CD14-positive monocyte (primary cell): Measurements from ENCODE around the gene GABRA6. TPM values are rescaled to one million over a fixed set of nuclear protein-coding genes. Genes with fewer than 3 reads are reported as not detected.

Experiments
- DNase-seq, 3 donors: peaks; one replicate each; pipeline ENCODE4 v3.0.0-alpha.2; 2011 to 2022
- H2AFZ ChIP-seq: 2 replicates; pipeline ENCODE4 v1.6.0; 2012; ENCODE audit warnings: mild to moderate bottlenecking, low read depth, low read length, inconsistent platforms; ENCODE audit not compliant: insufficient read depth, poor library complexity, severe bottlenecking
- H3K27ac ChIP-seq, 2 donors: 1 replicate in 1 of 2; 2 replicates in 1 of 2; pipeline ENCODE4 v1.5.1; 2012 to 2013; ENCODE audit warnings: low read length in 2 of 2, control low read depth in 1 of 2, inconsistent platforms in 1 of 2, low read depth in 1 of 2, mild to moderate bottlenecking in 1 of 2
- H3K27me3 ChIP-seq, 2 donors: one replicate each; pipeline versions ENCODE4 v1.6.0 to v1.6.1; 2011 to 2013; ENCODE audit warnings: low read length in 2 of 2; ENCODE audit not compliant: control insufficient read depth in 2 of 2, insufficient read depth in 2 of 2
- H3K36me3 ChIP-seq, 2 donors: replicated peaks in 1 of 2; 1 replicate in 1 of 2; 2 replicates in 1 of 2; pipeline versions ENCODE4 v1.5.1 to v1.6.1; 2012 to 2013; ENCODE audit warnings: low read length in 2 of 2, control low read depth in 1 of 2, inconsistent platforms in 1 of 2, mild to moderate bottlenecking in 1 of 2; ENCODE audit not compliant: insufficient read depth in 2 of 2, control insufficient read depth in 1 of 2
- H3K4me1 ChIP-seq, 2 donors: 1 replicate in 1 of 2; 2 replicates in 1 of 2; pipeline versions ENCODE4 v1.5.1 to v1.6.1; 2012 to 2013; ENCODE audit warnings: low read length in 2 of 2, control low read depth in 1 of 2, inconsistent platforms in 1 of 2, mild to moderate bottlenecking in 1 of 2, moderate library complexity in 1 of 2; ENCODE audit not compliant: insufficient read depth in 2 of 2, control insufficient read depth in 1 of 2
- H3K4me2 ChIP-seq: replicated peaks from 2 replicates; pipeline ENCODE3; 2012; ENCODE audit warnings: low read length, moderate library complexity, mild to moderate bottlenecking; ENCODE audit not compliant: poor library complexity, severe bottlenecking; ENCODE audit errors: extremely low read depth
- H3K4me3 ChIP-seq, 3 experiments: fragments of 200-600 bp in 1 of 3; sonication (generic) in 1 of 3; replicated peaks in 1 of 3; 1 replicate in 2 of 3; 2 replicates in 1 of 3; pipeline ENCODE4 v1.5.1; 2011 to 2013; ENCODE audit warnings: low read length in 3 of 3, mild to moderate bottlenecking in 3 of 3, control low read depth in 2 of 3, low read depth in 2 of 3, inconsistent platforms in 1 of 3, moderate library complexity in 1 of 3
- H3K79me2 ChIP-seq: 2 replicates; pipeline ENCODE4 v1.6.0; 2012; ENCODE audit warnings: mild to moderate bottlenecking, control low read depth, inconsistent platforms, low read length, moderate library complexity; ENCODE audit not compliant: insufficient read depth
- H3K9ac ChIP-seq: 2 replicates; pipeline ENCODE4 v1.6.0; 2017; ENCODE audit warnings: low read length, mild to moderate bottlenecking; ENCODE audit not compliant: insufficient read depth, poor library complexity, severe bottlenecking
- H3K9me3 ChIP-seq, 2 donors: replicated peaks in 1 of 2; 1 replicate in 1 of 2; 2 replicates in 1 of 2; pipeline versions ENCODE4 v1.5.1 to v1.6.1; 2012 to 2013; ENCODE audit warnings: low read length in 2 of 2, control low read depth in 1 of 2; ENCODE audit not compliant: control insufficient read depth in 1 of 2, insufficient read depth in 1 of 2
- H4K20me1 ChIP-seq: 2 replicates; pipeline ENCODE4 v1.6.0; 2012; ENCODE audit warnings: mild to moderate bottlenecking, low read length, control low read depth, moderate library complexity; ENCODE audit not compliant: insufficient read depth
- H3K27ac Mint-ChIP-seq, 7 donors: one replicate each; pipeline ENCODE4 v1.8.0; 2020; ENCODE audit warnings: mild to moderate bottlenecking in 7 of 7, mixed read lengths in 7 of 7, moderate library complexity in 6 of 7, inconsistent platforms in 2 of 7
- H3K27me3 Mint-ChIP-seq, 3 donors: one replicate each; pipeline ENCODE4 v1.8.0; 2021 to 2022; ENCODE audit warnings: low read depth in 3 of 3, mild to moderate bottlenecking in 3 of 3, mixed read lengths in 3 of 3, moderate library complexity in 3 of 3, inconsistent platforms in 1 of 3
- H3K36me3 Mint-ChIP-seq, 2 donors: one replicate each; pipeline ENCODE4 v1.8.0; 2020; ENCODE audit warnings: mixed read lengths in 2 of 2, inconsistent platforms in 1 of 2, mild to moderate bottlenecking in 1 of 2
- H3K4me1 Mint-ChIP-seq: one replicate; pipeline ENCODE4 v1.8.0; 2020; ENCODE audit warnings: mild to moderate bottlenecking, mixed read lengths
- H3K4me3 Mint-ChIP-seq, 2 donors: one replicate each; pipeline ENCODE4 v1.8.0; 2020; ENCODE audit warnings: mild to moderate bottlenecking in 2 of 2, mixed read lengths in 2 of 2, moderate library complexity in 1 of 2
- H3K9me3 Mint-ChIP-seq, 7 donors: one replicate each; pipeline ENCODE4 v1.8.0; 2020 to 2022; ENCODE audit warnings: mixed read lengths in 7 of 7, mild to moderate bottlenecking in 6 of 7, moderate library complexity in 6 of 7, inconsistent platforms in 2 of 7
- WGBS: methylation state at CpG from one replicate; pipeline ENCODE4 v1.1.5; 2013; ENCODE audit warnings: missing lambda C conversion rate; ENCODE audit not compliant: insufficient coverage; 5-methylcytosine and 5-hydroxymethylcytosine counted together
- intact Hi-C, 2 donors: fragments of 100-400 bp; cut with micrococcal nuclease; formaldehyde crosslinking; loops; one replicate each; pipeline versions ENCODE4 v1.15.0 to v1.15.1; 2023
- polyA plus RNA-seq, 3 donors: library from polyadenylated mRNA; depleted of rRNA in 1 of 3; unstranded in 2 of 3; stranded (reverse) in 1 of 3; fragments of 300-500 nt in 2 of 3; fragments of >200 nt in 1 of 3; fragmentation: Illumina TruSeq in 2 of 3; gene quantifications; 1 replicate in 2 of 3; 2 replicates in 1 of 3; pipeline ENCODE4 v1.2.3, GENCODE V29; 2012 to 2021
- TF ChIP-seq, protein P1 (sequence below): fragments of 200-600 bp; IDR thresholded peaks from one replicate; pipeline ENCODE4 v1.8.0; 2022; ENCODE audit warnings: antibody characterized with exemption, mild to moderate bottlenecking

Gene GABRA6
- polyA plus RNA-seq, 3 donors: not detected

DNA sequence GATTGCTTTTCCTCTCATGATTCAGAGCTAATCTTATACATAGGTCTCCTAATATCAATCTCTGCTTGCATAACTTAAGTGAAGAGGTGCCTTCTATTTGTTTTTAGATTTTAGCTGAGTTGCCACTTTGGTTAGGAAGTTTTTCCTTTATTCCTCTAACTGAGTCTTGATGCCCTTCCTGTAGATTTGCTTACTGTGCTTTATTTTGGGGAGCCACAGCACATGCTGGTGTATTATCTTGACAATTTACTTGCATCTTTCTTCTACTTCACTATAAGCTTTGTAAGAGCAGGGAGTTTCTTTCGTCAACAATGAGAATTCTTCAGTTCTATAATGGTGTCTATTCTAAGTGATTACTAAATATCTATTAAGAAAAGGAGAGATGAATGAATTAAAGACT, 54.9 kb downstream of the GABRA6 start:
- Histone ChIP-seq H3K9me3 (peaks cover 6 to 12% of the 10 kb centered on the region in 2 donors), H3K27ac (no peak overlapping the region), H3K4me1 (no peaks in the 10 kb centered on the region), H3K4me2 (no peak overlapping the region), H3K79me2 (no peaks in the 10 kb centered on the region), H3K9ac (no peak overlapping the region), H4K20me1 (no peaks in the 10 kb centered on the region), H3K36me3 (no peaks in the 10 kb centered on the region), H3K27me3 (no peaks in the 10 kb centered on the region), H3K4me3 (no peak overlapping the region), H2AFZ (no peak overlapping the region)
- no CpG with 5 or more reads among the region's 1 CpG for WGBS
- no peaks in the 10 kb centered on the region for H3K36me3 Mint-ChIP-seq
- H3K27me3 Mint-ChIP-seq: peaks cover 0 to 2% (median 2%) of the 10 kb centered on the region in 3 donors
- TF ChIP-seq, protein P1, sequence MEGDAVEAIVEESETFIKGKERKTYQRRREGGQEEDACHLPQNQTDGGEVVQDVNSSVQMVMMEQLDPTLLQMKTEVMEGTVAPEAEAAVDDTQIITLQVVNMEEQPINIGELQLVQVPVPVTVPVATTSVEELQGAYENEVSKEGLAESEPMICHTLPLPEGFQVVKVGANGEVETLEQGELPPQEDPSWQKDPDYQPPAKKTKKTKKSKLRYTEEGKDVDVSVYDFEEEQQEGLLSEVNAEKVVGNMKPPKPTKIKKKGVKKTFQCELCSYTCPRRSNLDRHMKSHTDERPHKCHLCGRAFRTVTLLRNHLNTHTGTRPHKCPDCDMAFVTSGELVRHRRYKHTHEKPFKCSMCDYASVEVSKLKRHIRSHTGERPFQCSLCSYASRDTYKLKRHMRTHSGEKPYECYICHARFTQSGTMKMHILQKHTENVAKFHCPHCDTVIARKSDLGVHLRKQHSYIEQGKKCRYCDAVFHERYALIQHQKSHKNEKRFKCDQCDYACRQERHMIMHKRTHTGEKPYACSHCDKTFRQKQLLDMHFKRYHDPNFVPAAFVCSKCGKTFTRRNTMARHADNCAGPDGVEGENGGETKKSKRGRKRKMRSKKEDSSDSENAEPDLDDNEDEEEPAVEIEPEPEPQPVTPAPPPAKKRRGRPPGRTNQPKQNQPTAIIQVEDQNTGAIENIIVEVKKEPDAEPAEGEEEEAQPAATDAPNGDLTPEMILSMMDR: no peak
- H3K27ac Mint-ChIP-seq: no peak overlapping the region
- intact Hi-C loops: no loop called here
- DNase-seq: no peak
- H3K4me3 Mint-ChIP-seq: no peak overlapping the region
- H3K9me3 Mint-ChIP-seq: peaks cover 0 to 6% (median 1%) of the 10 kb centered on the region in 7 donors
- no peaks in the 10 kb centered on the region for H3K4me1 Mint-ChIP-seq

DNA sequence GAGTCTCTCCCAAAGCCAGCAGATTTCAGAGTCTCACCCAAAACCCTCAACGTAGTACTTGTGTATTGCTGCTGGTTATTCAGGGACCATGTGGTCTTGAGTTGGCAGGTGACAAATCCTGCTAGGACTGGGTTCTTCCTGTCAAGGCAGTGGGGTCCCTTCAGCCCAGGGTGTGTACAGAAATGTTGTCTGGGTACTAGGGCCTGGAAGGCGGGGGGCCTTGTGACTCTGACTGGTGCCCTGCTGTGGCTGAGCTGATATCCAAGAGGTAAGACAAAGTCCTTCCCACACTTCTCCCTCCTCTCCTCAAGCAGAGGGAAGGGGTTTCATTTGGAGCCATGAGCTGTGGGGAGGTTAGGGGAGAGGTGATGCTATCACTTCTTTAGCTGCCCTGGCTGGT, 58.8 kb downstream of the GABRA6 start:
- H3K4me2 ChIP-seq: no peak overlapping the region
- intact Hi-C loops: no loop called here
- H3K4me1 Mint-ChIP-seq: no peaks in the 10 kb centered on the region
- no peaks in the 10 kb centered on the region for H3K36me3 Mint-ChIP-seq
- H4K20me1 ChIP-seq: no peaks in the 10 kb centered on the region
- no peak overlapping the region for H2AFZ ChIP-seq
- no peak for DNase-seq
- H3K27ac ChIP-seq: no peak overlapping the region
- no peaks in the 10 kb centered on the region for H3K4me1 ChIP-seq
- no peaks in the 10 kb centered on the region for H3K27me3 ChIP-seq
- peaks cover 0 to 2% (median 2%) of the 10 kb centered on the region in 3 donors for H3K27me3 Mint-ChIP-seq
- TF ChIP-seq, protein P1: no peak
- H3K36me3 ChIP-seq: no peaks in the 10 kb centered on the region
- H3K4me3 Mint-ChIP-seq: no peak overlapping the region
- peaks cover 6 to 12% of the 10 kb centered on the region in 2 donors for H3K9me3 ChIP-seq
- H3K27ac Mint-ChIP-seq: no peak overlapping the region
- no peaks in the 10 kb centered on the region for H3K79me2 ChIP-seq
- H3K9me3 Mint-ChIP-seq: peaks cover 0 to 6% (median 2%) of the 10 kb centered on the region in 7 donors
- H3K9ac ChIP-seq: no peak overlapping the region
- WGBS: no CpG with 5 or more reads among the region's 2 CpGs
- no peak overlapping the region for H3K4me3 ChIP-seq
